Daoy (cell line): ENCODE data around the gene PRKG1. TPM values are rescaled to one million over a fixed set of nuclear protein-coding genes. Genes with fewer than 3 reads are reported as not detected.
"Not testable (repeated sequence)": the region's sequence is repeated elsewhere in the genome, so short reads cannot be mapped to it uniquely, and the experiment has no call there.

ENCODE experiments used
- DNase-seq: peaks from one replicate; pipeline ENCODE4 v3.0.0-alpha.2; 2015; ENCODE audit warnings: low read depth
- total RNA-seq: library from RNA; depleted of rRNA; stranded (reverse); fragments of >200 nt; shearing (Covaris generic); gene quantifications from 2 replicates; pipeline ENCODE4 v1.2.3, GENCODE V29; 2014

PRKG1 gene
- total RNA-seq, 1 experiment from 2014 or later = 1.5 TPM

DNA sequence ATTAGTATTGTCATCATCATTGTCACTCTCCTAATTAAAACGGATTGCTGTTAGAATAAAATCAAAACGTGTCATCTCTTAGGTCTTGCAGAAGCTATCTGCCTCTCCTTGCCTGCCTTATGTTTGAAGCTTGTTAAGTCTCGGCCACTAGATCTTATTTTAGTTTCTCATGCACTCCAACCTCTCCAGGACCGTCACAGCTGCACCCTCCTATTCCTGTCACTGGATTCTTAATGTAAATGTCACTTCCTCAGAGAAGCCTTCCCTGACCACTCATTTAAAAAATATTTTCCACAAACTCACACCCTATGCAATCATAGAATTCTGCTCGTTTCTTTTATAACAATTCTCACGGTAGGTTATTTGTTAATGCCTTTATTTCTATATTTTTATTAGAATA lies 1135.9 kb downstream of the PRKG1 start:
- no peak for DNase-seq

DNA sequence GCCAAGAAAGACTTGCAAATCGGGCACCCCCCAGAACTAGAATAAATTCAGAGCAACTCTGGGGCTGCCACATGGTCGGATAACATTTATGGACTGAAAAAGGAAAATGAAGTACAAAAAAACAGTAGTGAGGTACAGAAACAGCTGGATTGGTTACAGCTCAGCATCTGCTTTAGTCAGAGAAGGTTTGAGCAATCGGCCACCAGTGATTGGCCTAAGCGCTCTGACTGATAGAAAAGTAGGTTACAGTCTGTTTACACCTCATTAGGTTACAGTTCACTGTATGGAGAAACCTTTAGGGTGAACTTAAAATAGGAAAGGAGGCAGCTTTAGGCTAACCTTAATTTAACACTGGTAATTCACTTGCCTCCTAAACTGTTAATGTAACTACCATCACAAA lies 1137.8 kb downstream of the PRKG1 start:
- no peak for DNase-seq

DNA sequence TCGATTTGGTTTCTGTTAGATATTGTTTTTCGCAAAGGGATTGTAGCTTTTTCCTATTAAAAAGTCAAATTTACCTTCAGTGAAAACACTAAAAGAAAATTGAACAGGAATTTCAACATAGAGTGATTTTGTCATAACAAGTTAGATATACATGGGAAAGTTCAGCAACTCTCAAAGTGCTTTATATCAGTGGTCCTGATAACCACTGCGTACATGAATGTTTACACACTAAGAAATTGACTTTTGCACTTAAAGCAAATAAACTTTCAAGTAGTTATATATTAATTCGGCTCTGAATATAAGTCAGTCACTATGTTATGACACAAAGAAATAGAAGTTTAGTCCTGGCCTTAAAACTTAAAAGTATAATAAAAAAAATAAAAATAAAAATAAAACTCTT lies 1138.5 kb downstream of the PRKG1 start:
- no peak for DNase-seq

DNA sequence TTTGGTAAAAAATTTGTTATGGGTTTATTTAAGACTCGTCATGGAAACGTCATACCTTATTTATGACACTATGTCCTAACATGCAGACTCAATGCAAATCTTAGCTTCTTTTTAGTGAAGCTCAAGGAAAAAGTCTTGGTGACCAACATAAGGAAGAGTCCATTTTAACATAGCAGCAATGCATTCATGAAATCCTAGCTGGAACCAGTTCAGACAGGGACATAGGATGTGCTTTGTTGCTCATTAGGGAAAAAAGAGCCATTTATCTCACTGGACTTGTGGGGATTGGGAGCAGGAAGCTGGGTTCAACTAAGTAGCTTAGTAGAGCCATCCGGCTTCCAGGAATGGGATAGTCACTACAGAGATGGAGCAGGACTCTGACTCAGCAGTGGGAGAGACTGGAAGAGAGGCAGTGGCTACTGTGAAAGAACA lies 1139.0 kb downstream of the PRKG1 start:
- peak; percentile 32 for DNase-seq

DNA sequence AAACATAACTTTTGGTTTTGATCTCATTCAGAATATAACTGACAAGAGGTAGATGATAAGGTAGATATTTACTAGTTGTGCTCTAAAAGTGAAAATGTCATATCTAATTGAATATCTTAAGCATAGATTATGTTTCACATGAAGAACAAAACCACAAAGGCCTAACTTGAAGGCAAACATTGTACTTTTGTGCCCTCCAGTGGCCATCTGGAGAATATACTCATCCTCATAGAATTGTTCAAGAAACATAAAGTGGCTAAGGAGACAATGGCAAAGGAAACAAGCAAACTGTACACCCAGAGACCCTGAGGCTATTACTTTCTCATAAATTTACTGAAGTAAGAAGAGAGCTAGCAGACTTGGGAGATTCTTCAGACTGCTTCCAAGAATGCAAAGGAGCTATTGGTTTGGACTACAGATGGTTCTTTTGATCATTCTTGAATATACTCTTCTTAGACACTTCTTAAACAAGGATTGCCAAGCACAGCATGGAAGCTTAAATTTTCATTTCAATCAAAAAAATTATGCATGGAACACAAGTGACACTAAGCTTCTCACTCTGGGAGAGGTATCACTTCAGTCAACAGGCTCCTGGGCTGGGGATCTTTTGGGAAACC lies 1141.6 kb downstream of the PRKG1 start:
- peak; percentile 57 for DNase-seq

DNA sequence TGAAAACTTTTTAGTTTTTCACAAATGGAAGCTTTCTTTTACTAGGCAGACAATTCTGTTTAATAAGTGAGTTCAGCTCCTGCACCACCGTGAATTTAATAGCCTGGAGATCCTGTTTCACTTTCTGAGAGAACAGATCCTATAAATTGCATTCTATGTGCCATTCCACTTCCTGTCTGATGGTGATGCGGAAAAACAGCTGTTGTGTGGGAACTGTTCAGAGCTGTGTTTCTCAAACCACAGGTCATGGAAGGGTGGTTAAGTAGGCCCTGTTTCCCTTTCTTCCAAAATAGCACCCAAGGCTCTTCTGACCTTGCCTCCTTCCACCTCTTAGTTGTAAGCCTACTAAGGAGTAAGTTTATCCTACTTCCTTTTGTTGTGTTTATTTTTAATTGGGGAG lies 1142.6 kb downstream of the PRKG1 start:
- peak; percentile 62 for DNase-seq

DNA sequence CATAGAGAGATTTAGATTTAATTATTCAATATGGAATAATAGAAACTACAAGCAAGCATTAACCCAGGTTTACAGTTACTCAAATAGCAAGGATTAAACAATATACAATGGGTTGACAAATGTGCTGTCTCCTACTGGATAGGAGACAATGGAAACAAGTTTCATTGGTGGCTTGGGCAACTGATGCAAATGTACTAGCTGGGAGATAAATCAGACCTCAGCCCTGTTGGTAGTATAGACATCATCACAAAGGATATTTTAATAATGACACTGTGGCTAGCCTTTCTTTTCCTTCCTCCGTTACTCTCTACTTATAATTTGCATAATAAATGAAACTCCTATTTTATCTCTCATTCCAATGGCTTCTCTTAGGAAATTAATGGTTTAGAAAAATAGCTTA lies 1143.2 kb downstream of the PRKG1 start:
- DNase-seq = no peak

DNA sequence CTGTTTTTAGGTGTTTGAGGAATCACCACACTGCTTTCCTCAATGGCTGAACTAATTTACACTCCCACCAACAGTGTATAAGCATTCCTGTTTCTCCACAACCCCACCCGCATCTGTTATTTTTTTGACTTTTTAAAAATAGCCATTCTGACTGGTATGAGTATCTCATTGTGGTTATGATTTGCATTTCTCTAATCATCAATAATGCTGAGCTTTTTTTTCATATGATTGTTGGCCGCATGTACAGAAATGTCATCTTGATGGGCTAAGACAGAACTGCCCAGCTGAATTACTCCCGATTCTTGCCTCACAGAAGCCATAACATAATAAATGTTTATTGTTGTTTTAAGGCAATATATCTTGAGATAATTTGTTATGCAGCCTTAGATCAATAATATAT lies 1146.7 kb downstream of the PRKG1 start:
- no peak for DNase-seq

DNA sequence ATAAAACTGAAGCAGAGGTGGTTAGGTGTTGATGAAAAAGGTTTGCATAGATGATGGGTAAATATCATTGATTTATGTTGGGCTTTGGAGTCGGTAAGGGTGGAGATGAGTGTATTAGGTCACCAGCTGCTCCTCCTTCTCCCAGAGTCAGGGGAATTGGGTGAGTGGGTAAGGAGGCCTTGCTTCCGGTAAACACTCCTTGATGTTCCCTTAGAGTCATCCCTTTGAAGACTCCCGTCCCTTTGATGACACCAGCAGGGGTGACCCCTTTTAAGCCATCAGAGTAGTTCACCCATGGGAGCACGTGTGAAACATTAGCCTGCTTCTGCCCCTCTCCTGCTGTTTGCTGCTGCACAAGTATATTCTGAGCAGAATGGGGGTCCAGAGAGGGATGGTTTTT lies 1147.6 kb downstream of the PRKG1 start:
- DNase-seq = no peak

DNA sequence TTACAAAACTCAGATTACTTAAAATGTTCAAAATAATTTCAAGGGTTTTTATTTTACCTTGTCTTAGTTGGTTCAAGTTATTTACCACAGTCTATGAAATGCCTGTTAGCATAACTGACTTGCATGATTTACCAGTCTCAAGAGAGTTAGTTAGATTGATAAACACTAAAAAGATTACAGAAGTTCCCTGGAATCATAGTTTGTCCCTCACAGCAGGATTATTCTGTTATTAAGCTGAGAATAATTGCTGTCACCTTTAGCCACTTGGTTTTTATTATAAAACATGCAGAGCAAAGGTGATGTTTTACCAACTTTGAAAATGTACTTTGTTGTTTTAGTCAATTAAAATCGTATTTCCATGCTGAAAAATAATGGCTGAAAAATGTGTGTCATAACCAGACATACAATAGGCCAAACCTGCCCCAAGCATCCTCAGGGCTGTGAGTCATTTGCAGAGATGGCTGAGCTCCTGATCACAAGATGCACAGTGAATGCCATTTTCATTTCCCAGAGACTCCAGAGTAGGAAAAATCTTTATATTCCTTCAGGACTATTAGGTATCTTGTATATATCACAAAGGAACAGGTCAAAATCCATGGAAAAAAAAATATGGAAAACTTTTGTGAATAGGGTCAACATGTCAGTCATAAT lies 1152.0 kb downstream of the PRKG1 start:
- DNase-seq = peak; percentile 32

DNA sequence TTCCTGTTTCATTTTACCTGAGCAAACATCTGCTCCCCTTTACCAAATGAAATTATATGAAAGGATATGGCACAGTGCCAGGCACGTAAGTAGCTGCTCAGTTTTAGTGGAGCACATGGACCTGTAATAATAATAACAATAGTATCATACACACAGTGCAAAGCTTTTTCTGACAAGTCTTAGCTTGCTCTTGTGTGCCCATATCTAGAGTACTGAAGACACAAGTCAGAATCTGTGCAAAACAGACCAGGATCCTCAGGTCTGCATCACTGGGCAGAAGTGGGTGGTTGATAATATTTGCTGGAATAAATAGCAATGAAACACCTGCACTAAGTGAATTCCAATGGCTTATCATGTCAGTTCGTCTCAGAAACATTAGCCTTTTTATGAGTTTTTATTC lies 1154.3 kb downstream of the PRKG1 start:
- no peak for DNase-seq

DNA sequence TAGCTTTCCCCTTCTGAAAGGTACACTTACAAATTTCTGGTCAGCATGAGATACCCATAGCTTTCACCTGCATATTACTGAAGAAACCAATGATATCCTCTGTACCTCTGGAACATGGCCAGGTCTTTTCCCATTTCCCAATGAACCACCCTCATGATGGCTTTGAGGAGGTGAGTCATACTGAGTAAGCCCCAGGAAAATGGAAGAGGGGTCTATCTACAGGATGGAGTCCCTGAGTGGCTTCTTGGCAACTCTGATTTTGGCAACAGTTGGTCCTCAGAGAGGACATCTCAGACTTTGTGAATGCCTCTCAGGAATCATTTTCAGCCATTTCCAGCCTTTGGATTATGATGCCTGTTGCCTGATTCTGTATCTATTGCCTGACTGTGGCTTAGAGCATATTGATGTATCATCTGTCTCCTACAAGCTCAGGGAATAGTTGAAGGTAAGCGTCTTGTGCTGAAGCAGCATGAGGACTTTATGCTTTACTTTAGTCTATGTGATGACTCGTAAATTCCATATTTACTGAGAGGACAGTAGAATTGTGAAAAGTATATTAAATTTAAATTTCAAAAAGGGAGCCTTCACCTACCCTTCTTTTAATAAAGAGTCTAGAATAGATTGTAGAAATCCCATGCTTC lies 1155.1 kb downstream of the PRKG1 start:
- peak; percentile 62 for DNase-seq

DNA sequence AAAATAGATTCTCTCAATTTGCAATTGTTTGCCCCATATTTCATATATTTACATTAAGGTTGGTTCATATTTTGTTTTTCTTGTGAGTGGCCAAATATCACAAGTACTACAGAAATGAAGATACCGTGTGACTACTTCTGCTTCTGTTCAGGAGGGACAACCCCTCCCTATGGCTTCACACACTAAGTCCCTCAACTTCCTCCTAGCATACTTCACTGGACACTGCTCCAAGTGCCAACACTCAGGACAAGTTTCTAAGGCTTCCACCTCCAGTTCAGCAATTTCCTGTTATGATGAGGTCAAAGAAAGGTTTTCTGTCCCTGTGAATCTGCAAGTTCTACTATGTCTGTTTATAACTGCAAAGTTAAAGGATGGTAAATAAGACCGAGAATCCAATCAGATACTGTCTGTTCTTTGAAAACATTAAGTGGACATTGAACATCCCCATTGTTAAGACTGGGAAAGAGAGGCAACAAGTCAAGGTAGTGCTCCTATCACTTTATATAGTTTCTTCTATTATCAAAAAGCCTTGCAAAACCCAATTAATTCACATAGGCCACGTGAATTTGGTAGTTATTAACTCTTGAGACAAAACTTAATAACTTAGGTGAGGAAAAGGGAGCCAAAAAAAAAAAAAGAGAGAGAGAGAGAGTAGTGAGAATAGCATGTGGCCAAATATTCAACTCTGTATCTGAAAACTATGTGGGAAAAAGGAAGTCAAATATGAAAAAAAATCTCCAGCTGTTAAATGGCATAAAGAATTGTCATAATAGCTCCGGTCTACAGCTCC lies 1158.5 kb downstream of the PRKG1 start:
- peak; percentile 3 for DNase-seq

DNA sequence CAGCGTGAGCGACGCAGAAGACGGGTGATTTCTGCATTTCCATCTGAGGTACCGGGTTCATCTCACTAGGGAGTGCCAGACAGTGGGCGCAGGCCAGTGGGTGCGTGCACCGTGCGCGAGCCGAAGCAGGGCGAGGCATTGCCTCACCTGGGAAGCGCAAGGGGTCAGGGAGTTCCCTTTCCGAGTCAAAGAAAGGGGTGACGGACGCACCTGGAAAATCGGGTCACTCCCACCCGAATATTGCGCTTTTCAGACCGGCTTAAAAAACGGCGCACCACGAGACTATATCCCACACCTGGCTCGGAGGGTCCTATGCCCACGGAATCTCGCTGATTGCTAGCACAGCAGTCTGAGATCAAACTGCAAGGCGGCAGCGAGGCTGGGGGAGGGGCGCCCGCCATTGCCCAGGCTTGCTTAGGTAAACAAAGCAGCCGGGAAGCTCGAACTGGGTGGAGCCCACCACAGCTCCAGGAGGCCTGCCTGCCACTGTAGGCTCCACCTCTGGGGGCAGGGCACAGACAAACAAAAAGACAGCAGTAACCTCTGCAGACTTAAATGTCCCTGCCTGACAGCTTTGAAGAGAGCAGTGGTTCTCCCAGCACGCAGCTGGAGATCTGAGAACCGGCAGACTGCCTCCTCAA lies 1159.2 kb downstream of the PRKG1 start:
- not testable (repeated sequence) for DNase-seq

DNA sequence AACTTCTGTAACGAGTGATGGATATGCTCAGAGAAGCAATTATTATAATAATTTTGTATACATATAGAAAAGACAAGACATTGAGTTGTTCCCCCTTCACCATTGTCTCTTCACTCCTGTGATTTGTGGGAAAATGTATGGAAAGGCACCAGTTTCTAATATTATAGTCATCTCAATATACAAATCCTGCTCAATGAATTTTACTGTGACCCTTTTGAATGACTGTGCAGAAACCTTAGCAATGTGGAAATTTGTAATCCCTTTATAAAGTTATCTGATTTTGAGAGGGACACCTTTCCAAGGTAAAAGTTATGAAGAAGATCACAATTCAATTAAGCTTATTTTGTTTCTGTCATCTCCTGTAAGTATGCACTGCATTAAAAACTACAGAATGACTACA lies 1165.5 kb downstream of the PRKG1 start:
- DNase-seq = no peak

DNA sequence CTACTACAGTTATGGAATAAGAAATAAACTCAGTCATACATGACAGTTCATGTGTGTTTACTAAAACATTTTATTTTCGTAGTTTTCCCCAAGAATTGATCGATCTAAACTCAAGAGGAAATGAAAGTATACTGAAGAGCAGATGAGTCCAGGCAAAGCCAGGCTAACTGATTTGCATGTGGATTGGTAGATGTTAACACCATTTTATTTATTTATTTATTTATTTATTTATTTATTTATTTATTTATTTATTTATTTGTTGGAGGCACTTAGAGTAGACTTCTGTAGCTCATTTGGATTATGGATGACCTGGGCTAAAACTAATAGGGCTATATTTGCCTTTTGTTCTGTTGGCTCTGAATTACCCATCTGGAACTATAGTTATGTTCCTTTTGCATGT lies 1171.3 kb downstream of the PRKG1 start:
- DNase-seq = no peak

DNA sequence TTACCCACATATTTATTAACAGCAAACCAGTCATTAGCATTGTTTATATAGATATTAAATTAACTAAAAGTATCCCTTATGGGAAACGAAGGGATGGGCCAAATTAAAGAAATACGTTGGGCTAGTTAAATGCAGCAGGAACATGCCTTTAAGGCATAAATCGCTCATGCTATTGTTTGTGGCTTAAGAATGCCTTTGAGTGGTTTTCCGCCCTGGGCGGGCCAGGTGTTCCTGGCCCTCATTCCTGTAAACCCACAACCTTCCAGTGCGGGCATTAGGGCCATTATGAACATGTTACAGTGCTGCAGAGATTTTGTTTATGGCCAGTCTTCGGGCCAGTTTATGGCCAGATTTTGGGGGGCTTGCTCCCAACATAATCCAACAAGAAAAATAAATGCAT lies 1173.6 kb downstream of the PRKG1 start:
- DNase-seq = not testable (repeated sequence)

DNA sequence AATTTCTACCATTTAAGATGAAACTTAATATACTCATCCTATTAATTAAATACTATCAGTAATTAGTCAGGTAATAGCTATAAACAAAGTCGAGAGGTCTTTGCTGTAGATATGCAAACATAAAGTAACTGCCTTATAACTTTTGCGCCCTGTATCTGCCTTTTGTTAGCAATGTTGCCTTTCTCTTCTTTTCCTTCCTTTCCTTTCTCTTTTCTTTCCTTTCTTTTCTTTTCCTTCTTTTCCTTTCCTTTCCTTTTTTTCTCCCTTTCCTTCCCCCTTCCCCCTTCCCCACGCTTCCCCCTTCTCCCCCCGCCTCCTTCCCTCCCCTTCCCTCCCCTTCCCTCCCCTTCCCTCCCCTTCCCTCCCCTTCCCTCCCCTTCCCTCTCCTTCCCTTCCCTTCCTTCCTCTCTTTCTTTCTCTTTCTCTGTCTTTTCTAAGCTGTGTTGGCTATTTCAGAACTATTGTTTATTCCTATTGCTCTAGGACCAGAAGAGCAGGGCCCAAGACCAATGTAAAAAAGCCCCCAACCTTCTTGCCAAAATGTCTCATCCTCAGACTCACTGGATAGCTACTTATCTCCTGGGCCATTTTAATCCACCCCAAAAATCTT lies 1174.5 kb downstream of the PRKG1 start:
- DNase-seq = no peak

DNA sequence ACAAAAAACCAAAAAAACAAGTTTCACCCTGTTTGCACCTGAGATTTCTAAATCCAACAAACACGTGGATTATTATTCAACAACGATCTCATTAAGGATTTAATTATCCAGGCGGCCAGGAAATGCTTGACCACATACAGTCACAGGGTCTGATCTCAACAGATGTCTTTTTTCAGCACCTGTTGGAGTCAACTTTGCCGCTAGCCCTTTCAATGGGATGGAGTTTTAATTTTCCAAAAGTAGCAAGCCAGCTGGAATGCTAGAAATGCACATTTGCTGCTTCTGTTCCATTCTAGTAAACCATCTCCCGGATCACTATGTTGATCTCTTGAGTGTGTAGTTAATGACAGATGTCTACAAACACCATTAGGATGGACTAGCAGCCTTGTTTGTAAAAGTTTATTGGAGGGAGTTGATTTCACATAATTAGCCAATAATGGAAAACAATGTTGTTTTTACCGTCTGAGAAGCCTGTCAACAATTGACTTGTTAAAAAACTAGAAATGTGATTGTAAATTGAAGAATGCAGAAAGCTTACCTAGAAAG lies 1175.6 kb downstream of the PRKG1 start:
- DNase-seq = no peak

DNA sequence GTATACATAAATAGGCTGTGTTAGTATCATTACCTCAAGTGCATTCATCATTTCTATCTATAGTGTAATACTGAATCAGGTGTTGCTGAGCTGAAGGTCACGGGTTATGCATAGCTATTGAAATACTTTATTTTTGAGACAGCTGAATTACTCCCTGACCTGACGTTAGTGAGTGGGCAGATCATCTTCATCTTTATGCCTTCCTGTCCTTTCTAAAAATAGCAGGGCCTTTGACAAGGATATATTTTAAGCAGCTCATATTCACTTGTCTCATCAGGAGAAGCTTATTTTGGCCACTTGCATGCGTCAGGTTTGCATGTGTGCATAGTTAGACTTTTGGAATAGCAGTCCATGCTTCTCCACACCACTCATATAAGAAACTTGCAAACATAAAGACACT lies 1176.2 kb downstream of the PRKG1 start:
- DNase-seq = no peak

DNA sequence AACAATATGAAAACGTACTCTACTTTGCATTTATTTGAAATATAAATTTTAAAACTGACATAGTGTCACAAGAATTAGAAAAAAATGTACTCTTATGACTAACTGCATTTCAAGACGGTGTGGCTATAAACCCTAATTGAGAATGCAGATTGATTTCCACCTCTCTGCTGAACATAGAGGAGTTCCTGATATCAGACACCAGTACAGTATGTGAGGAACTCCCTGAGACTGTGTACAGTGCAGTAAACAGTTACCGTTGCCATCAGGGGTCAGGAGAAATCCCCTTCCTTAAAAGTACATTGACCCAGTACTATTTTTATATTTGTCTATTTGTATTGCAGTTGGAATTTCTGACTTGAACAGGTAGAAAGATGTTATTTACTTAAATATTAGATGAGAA lies 1178.0 kb downstream of the PRKG1 start:
- no peak for DNase-seq
